ENCODE data around the gene ABHD12.

GRCh38 chr20:25336561-25337422, 53.8 kb downstream of the ABHD12 start:
- TF ChIP-seq CTCF (IDR thresholded peaks at IDR 0.05) (no peak), EZH2 (IDR thresholded peaks at IDR 0.05; ENCODE audit: borderline replicate concordance, insufficient read depth, low read depth, low read length, poor library complexity, severe bottlenecking) (no peak)
